ENCODE measurements around the gene TTLL11. TPM values are rescaled to one million over a fixed set of nuclear protein-coding genes. Genes with fewer than 3 reads are reported as not detected.

Gene TTLL11
- total and polyA plus RNA-seq, 2 of the 8 experiments (the other 6 are each of a cell fraction or from before 2014, with no cell fraction given): 0.56 to 0.80 TPM

- WGBS, 2 experiments (ENCODE audit: extremely low coverage in 1 of 2, insufficient coverage in 1 of 2, insufficient read length in 1 of 2, insufficient replicate concordance in 2 of 2, low coverage in 1 of 2, low lambda C conversion rate in 2 of 2, missing lambda C conversion rate in 1 of 2): 84% methylated on average over 5 of the region's 5 CpGs; no CpG with 5 or more reads in 1 of the 2 experiments
- Histone ChIP-seq H3K4me3 (ENCODE audit: extremely low read depth in 1 of 4, insufficient read depth in 2 of 4, low read depth in 3 of 4, low read length in 4 of 4) (no peak overlapping the region), H3K9me3 (ENCODE audit: insufficient read depth in 2 of 2, low read depth in 1 of 2, low read length in 1 of 2) (no peaks in the 10 kb centered on the region), H2AFZ (ENCODE audit: low read length) (no peak overlapping the region), H2BK12ac (ENCODE audit: low read depth, low read length) (0 out of 2 replicates have a peak overlapping the region, but pooled peaks have one; percentile 39), H3K14ac (ENCODE audit: insufficient read length) (no peak overlapping the region), H4K20me1 (replicated peaks in 1 of 2; ENCODE audit: control insufficient read depth in 1 of 2, insufficient read depth in 2 of 2, low read length in 2 of 2) (no peaks in the 10 kb centered on the region), H2BK5ac (ENCODE audit: low read depth, low read length) (no peak overlapping the region), H4K8ac (ENCODE audit: extremely low read depth, insufficient read depth, low read length) (peak overlapping the region; percentile 85), H3K56ac (replicated peaks; ENCODE audit: insufficient read length, low read depth, low read length) (no peak overlapping the region), H2AK5ac (ENCODE audit: low read depth, low read length) (no peak overlapping the region), H2BK20ac (ENCODE audit: low read length) (no peak overlapping the region), H3K23me2 (ENCODE audit: low read depth, low read length) (no peaks in the 10 kb centered on the region), H3K79me2 (ENCODE audit: control insufficient read depth in 1 of 2, insufficient read depth in 2 of 2, low read length in 2 of 2) (no peaks in the 10 kb centered on the region), H3K79me1 (ENCODE audit: low read depth, low read length) (no peaks in the 10 kb centered on the region), H2BK15ac (ENCODE audit: low read length) (no peak overlapping the region), H3K27me3 (replicated peaks in 1 of 4; ENCODE audit: control insufficient read depth in 3 of 4, extremely low read depth in 1 of 4, insufficient read depth in 3 of 4, low read length in 3 of 4) (no peaks in the 10 kb centered on the region), H3K36me3 (ENCODE audit: control insufficient read depth in 2 of 4, insufficient read depth in 4 of 4, low read length in 3 of 4) (no peaks in the 10 kb centered on the region), H4K91ac (replicated peaks; ENCODE audit: insufficient read length, low read length) (peak overlapping the region; percentile 54), H3K23ac (ENCODE audit: insufficient read length) (no peak overlapping the region), H3K18ac (ENCODE audit: extremely low read depth, low read length) (no peak overlapping the region), H3K4me2 (ENCODE audit: insufficient read depth in 1 of 2, low read depth in 2 of 2, low read length in 2 of 2) (no peak overlapping the region), H4K5ac (ENCODE audit: insufficient read length, low read depth, low read length) (no peak overlapping the region), H3K27ac (ENCODE audit: low read depth, low read length) (no peak overlapping the region), H3K4ac (replicated peaks; ENCODE audit: insufficient read length, low read depth, low read length) (no peak overlapping the region), H2BK120ac (replicated peaks; ENCODE audit: low read depth, low read length) (no peak overlapping the region), H3K4me1 (replicated peaks in 1 of 4; ENCODE audit: control insufficient read depth in 3 of 4, insufficient read depth in 4 of 4, low read length in 3 of 4) (peaks cover 0 to 5% (median 1%) of the 10 kb centered on the region in 4 experiments; a peak in 1 of 7 replicates), H3K9ac (replicated peaks in 1 of 4; ENCODE audit: extremely low read depth in 1 of 4, low read depth in 3 of 4, low read length in 3 of 4) (no peak overlapping the region)
- no peak for FAIRE-seq
- ChIA-PET POLR2A (ENCODE audit: partially characterized antibody) (no interaction called here), CTCF (ENCODE audit: partially characterized antibody) (no interaction called here)
- peak in 1 of 2 experiments; percentile 34 for DNase-seq (ENCODE audit: low read depth in 1 of 2, low spot score in 2 of 2)
These were observed 294.2 kb downstream of the TTLL11 start for GRCh38 chr9:121798941-121799340.

All from H1 (cell line).